ENCODE data around the gene EPHA4.

The EPHA4 gene

DNA sequence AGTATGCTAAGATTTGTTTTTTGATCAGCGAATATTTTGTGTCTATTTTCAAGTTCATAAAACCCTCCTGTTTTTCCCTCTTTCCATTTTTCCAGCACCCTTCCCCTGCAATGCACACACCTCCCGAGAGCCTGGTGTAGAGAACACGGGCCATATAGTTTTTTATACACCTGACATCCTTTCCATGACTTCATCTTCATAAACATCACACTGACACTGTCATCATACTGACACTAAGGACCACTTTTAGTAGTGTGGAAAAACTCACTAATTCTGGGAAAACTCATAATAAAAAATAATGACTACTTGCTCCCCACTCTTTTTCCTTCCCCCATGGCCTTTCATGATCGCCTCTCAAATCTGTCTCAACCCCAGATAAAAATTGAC, 70.2 kb downstream of the EPHA4 start:
- DNase-seq = no peak

DNA sequence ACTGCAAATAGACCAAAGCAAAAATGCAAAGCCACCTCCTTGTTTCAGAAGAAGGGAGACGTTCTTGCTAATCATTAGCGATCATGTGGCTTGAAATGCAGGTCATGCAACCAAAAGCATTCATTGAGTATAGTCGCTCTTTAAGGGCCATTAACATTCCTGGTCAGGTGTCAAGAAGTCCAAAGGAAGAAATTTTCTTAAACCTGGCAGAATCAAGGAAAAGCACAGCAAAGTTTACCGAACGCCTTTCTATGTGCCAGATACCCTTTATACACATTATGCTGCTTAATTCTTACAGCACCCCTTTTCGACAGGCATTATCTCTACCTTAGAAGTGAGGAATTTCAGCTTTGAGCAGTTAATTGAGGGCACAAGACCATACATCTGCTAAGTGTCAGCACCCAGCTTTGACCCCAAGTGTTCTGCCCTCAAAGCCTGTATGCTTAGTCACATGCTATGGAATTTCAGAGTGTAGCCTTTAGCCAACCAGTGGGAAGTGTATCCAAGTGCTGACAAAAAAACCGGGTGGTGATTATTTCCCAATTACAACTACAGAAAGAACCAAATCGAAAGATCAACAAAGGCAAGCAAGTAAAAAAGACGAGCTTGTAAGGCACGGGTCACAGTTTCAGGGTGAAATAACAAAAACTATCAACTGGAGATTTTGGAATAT, 70.8 kb downstream of the EPHA4 start:
- DNase-seq = no peak

DNA sequence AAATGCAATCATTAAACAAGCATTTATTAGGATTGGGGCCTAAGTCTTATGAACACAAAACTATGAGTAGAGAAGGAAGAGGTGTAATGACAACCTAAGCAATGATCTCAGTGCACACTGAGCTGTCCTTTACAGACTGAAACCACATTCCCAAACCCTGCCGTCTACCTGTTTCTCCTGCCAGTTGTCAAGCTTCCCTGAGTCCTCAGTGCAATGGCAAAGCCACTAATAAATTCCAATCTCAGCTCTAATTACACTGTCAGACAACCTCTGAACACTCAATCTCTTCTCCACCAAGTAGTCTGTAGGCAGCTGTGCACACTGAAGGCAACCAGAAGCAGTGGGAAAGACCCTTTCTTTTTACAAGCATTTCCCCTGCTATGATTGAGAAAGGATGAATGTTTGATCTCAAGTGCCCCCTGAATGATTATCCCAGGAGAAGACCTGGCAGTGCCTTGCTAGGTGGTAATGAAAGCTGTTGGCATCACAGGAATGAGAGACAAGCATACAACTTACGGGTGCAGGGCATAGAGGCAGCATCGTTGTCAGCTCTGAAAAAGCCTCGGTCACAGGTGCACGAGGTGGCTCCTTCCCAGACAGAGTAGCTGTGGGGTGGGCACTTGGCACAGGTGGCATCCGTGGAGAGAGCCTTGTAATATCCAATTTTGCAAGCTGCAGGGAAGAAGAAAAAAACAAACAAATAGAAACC, 71.4 kb downstream of the EPHA4 start:
- no peak for DNase-seq

DNA sequence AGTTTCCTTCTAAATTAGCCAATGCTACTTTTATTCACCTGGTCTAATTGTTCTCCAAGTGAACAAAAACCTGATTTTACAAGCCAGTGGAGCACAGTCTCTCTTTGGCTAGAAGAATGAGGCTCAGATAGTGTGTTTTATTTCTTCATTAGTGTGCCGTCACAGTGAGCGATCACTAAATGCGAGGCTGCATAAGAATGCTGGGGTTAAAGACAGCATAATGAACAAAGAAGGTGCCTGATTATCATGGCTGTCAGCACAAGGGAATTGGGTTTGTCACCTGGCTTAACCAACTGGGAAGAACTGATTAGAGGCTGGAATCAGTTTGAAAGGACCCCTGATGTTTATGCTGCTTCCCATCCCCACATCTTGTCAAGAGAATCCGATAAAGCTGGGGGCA, 76.4 kb downstream of the EPHA4 start:
- DNase-seq = no peak

DNA sequence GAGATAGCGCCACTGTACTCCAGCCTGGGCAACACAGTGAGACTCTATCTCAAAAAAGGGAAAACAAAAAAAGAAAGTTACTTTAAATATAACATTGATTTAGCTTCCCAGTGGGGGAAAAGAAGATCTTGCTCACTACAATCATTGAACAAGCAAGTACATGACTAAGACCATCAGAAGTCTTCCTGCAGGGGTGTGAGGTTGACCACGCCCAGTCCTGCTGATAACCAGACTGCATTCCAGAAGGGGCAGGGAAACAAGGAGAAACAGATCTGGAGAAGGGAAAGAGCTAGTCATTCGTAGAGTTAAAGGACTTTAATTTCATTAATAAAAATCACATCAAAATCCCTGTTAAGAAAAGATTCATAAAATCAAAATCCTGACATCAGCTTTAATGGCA, 77.5 kb downstream of the EPHA4 start:
- no peak for DNase-seq

GRCh38 chr2:221493391-221493790, 78.7 kb downstream of the EPHA4 start:
- DNase-seq = no peak

- DNase-seq = no peak
Observed at GRCh38 chr2:221492636-221493035, 79.5 kb downstream of the EPHA4 start.

GRCh38 chr2:221490506-221491060, 81.5 kb downstream of the EPHA4 start:
- no peak for DNase-seq

GRCh38 chr2:221488136-221488807, 83.8 kb downstream of the EPHA4 start:
- DNase-seq = no peak

DNA sequence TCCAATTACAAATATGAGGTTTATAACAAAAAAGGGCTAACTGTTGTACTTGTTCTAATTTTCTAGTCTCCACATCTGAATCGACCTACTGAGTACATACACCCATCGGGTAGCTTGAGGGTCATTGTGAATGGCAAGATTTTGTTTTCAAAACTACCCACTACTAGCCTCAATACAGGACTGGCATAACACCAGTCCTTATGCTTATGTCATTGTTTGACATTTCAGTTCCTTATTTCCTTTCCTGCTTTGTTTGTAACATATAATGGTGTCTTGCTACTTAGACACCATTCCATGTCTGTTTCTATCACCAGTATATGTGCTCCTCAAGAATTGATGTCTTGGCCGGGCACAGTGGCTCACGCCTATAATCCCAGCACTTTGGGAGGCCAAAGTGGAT, 86.0 kb downstream of the EPHA4 start:
- DNase-seq = no peak

GRCh38 chr2:221485503-221485870, 86.6 kb downstream of the EPHA4 start:
- DNase-seq = no peak

- no peak for DNase-seq
Observed at GRCh38 chr2:221484761-221485502, 87.2 kb downstream of the EPHA4 start.

- no peak for DNase-seq
Observed at GRCh38 chr2:221482666-221483455, 89.2 kb downstream of the EPHA4 start.

DNA sequence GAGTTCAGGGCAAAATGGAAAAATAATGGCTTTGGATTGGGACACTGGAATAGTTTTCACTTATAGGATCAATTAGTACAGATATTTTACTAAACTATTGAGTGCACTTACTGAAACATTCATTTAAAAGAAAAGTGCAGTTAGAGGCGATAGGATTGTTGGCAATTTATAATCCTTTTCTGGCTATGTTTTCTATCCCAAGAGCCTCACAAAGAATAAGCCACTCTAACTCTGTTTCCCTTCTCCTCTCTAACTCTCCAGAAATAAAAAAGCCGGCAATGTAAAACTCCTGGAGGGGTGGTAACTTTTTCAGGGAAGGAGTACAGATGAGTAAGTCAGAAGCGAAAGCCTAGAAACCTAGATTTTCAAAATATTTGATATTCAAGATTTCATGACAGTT, 91.3 kb downstream of the EPHA4 start:
- DNase-seq = no peak

DNA sequence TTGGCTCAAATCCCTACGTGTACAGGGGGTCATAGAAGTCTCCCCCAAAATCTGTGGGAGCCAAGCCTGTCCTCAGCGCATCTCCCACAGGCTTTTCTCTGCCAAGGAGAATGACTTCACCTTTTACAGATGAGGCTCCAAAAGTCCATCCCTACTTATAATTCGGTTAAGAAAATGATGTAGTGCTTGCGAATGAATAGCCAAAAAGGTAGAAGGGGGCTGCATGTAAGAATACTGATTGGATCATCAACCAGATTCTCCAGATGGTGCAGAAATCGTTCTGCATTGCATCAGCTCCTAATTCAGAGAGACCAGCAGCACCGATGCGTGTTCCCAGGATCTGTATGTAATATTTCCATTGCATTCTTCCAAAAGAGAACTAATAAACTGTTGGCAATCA, 91.9 kb downstream of the EPHA4 start:
- DNase-seq = no peak

- DNase-seq = no peak
Observed at GRCh38 chr2:221478485-221478863, 93.6 kb downstream of the EPHA4 start.

DNA sequence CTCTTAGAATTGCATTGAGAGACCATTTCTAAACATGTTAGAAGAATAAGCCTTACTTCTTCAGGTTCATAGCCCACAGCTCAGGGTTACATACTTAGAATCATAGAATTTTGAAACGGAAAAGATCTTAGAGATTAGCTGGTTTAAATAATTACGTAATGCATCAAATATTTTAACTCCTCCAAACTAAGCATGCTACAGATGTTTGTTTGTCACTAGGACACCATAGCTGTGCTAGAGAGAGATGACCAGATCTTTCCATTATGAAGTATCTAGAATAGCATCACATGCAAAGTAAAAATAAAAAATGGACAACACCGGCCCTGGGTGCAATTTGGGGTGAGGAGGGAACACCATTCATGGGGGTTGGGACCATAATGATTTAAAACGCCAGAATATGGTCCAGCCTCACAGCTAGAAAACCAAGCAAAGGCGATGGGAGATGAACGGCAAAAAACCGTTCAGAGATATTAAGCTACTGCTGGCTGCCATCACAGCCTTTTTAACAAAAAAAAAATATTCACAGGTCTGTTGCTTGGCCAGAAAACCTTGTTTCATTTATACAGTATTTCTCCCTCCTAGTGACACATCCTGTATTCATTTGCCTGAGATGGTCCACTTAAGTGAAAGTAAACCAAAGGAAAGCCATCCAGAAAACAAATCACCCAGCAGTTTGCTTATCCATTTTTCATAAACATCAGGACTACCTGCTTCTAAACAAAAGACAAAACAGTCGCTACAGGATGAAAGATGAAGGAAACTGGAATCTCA, 94.2 kb downstream of the EPHA4 start:
- no peak for DNase-seq

DNA sequence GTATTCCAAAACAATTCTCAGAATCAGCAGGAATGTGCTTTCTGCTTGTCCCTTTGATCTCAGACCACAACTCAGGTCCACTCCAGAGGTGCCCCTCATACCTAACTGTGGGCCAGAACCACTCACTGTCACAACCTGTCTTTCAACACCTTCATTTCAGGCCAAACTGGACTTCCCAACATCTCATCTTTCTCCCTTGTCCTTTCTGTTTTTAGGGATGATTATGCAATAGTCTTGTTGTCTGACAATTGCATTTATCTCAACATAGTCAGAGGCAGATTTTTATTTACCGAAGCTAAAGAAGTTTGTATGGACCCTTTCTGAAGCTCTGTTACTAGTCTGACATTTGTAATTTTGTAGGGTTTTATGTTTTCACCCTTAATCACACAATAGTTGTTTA, 95.9 kb downstream of the EPHA4 start:
- DNase-seq = no peak

GRCh38 chr2:221473451-221473850, 98.7 kb downstream of the EPHA4 start:
- no peak for DNase-seq

DNA sequence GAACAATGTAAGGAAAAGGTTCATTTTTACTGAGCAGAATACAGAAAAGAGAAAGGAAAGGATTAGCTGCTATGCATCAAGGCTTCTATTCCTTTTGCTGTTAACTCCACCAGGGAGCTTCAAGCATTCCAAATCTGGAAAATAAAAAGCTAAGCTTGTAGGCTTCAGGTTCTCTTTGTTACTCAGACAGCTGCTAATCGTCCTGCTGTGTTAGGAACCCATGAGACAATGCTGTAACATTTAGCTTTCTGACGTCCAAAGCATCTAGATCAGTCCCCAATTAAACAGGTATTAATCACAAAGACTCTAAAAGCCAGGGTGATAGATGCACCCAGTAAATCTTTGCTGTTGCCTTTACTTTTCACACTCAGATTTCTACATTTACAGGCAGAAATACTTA, 103.8 kb downstream of the EPHA4 start:
- no peak for DNase-seq

DNA sequence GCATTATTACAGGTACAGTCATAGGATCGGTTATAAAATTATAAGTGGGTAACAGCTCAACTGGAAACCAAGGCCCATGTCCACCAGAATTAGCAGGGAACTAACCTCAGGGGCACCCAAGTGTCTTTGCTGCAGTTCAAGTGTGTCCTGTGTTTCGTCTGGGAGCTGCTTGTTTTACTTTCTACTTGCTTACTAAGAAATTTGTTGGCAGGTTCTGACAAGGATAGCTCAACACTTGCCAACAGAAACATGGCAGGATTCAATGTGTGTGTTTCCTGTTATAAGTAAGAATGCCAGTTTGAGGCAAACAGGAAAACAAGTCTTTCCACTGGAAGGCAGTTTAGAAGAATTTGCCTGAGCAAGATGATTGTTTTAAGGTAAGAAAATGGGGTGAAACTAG, 104.5 kb downstream of the EPHA4 start:
- DNase-seq = no peak

- DNase-seq = no peak
Observed at GRCh38 chr2:221466744-221467143, 105.4 kb downstream of the EPHA4 start.

Measured in CD4-positive, alpha-beta T cell treated with Interleukin-10 for 1 hour (primary cell).